22Rv1 (cell line): ENCODE measurements around the gene PSMA6.

Source experiments
- ZFX ChIP-seq: fragments of 450-650 bp; IDR thresholded peaks from 2 replicates; pipeline ENCODE4 v1.6.1; 2017; ENCODE audit warnings: antibody characterized with exemption, borderline replicate concordance
- TF ChIP-seq, protein P1 (sequence below): fragments of 450-650 bp; IDR thresholded peaks from 2 replicates; pipeline ENCODE4 v1.5.1; 2017; ENCODE audit warnings: mild to moderate bottlenecking

DNA sequence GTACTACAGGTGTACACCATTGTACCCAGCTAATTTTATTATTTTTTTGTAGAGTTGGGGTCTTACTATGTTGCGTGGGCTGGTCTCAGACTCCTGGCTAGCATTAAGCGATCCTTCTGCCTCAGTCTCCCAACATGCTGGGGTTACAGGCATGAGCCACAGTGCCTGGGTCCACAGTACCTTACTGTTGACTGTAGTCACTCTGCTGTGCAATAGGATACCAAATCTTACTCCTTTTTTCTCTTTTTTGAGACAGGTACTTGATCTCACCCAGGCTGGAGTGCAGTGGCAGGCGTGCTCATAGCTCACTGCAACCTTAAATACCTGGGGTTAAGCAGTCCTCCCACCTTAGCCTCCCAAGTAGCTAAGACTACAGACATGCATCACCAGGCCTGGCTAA, 25.6 kb downstream of the PSMA6 start:
- TF ChIP-seq, protein P1, sequence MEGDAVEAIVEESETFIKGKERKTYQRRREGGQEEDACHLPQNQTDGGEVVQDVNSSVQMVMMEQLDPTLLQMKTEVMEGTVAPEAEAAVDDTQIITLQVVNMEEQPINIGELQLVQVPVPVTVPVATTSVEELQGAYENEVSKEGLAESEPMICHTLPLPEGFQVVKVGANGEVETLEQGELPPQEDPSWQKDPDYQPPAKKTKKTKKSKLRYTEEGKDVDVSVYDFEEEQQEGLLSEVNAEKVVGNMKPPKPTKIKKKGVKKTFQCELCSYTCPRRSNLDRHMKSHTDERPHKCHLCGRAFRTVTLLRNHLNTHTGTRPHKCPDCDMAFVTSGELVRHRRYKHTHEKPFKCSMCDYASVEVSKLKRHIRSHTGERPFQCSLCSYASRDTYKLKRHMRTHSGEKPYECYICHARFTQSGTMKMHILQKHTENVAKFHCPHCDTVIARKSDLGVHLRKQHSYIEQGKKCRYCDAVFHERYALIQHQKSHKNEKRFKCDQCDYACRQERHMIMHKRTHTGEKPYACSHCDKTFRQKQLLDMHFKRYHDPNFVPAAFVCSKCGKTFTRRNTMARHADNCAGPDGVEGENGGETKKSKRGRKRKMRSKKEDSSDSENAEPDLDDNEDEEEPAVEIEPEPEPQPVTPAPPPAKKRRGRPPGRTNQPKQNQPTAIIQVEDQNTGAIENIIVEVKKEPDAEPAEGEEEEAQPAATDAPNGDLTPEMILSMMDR, result no peak
- TF ChIP-seq ZFX, result no peak
